Right lobe of liver (tissue), 4 donors: ENCODE results near the gene ARHGAP4.

ENCODE experiments used
- POLR2A ChIP-seq: fragments of 450-650 bp; IDR thresholded peaks from one replicate; pipeline ENCODE4 v1.6.1; 2017; ENCODE audit warnings: antibody characterized with exemption, mild to moderate bottlenecking
- TF ChIP-seq, protein P1 (sequence below), 4 donors: fragments of 200-600 bp in 3 of 4; fragments of 450-650 bp in 1 of 4; IDR thresholded peaks; one replicate each; pipeline versions ENCODE4 v1.5.1 to v1.8.0; 2016 to 2022; ENCODE audit warnings: antibody characterized with exemption in 4 of 4, mild to moderate bottlenecking in 2 of 4
- donor health status: DM: no; HTN: no; CAD: no.
- donor health status: DM: no; HTN: no; CAD: no.
- donor health status: DM: no; HTN: yes; CAD: no.

- TF ChIP-seq, protein P1, sequence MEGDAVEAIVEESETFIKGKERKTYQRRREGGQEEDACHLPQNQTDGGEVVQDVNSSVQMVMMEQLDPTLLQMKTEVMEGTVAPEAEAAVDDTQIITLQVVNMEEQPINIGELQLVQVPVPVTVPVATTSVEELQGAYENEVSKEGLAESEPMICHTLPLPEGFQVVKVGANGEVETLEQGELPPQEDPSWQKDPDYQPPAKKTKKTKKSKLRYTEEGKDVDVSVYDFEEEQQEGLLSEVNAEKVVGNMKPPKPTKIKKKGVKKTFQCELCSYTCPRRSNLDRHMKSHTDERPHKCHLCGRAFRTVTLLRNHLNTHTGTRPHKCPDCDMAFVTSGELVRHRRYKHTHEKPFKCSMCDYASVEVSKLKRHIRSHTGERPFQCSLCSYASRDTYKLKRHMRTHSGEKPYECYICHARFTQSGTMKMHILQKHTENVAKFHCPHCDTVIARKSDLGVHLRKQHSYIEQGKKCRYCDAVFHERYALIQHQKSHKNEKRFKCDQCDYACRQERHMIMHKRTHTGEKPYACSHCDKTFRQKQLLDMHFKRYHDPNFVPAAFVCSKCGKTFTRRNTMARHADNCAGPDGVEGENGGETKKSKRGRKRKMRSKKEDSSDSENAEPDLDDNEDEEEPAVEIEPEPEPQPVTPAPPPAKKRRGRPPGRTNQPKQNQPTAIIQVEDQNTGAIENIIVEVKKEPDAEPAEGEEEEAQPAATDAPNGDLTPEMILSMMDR (IDR thresholded peaks at IDR 0.05), result no peak
- TF ChIP-seq POLR2A, result no peak
These were observed 44.5 kb upstream of the ARHGAP4 start for GRCh38 chrX:153970357-153971123.
